GM21717 (cell line): Measurements from ENCODE around the gene ADAMTS8.

ENCODE experiments used
- ATAC-seq: cut with Tn5 transposase; IDR thresholded peaks from one replicate; pipeline ENCODE4 v1.9.1; 2021; ENCODE audit warnings: mild to moderate bottlenecking, moderate library complexity; ENCODE audit not compliant: unreplicated experiment

Gene ADAMTS8

GRCh38 chr11:130421199-130421585 lies 7.2 kb downstream of the ADAMTS8 start:
- ATAC-seq, result no peak

- ATAC-seq, result no peak
Measured at GRCh38 chr11:130420478-130421198, 7.8 kb downstream of the ADAMTS8 start.

- ATAC-seq, result no peak
Measured at GRCh38 chr11:130418756-130419155, 9.7 kb downstream of the ADAMTS8 start.

GRCh38 chr11:130418210-130418609 lies 10.2 kb downstream of the ADAMTS8 start:
- no peak for ATAC-seq

GRCh38 chr11:130416906-130417305 lies 11.5 kb downstream of the ADAMTS8 start:
- ATAC-seq, result no peak

GRCh38 chr11:130416530-130416882 lies 11.9 kb downstream of the ADAMTS8 start:
- ATAC-seq, result no peak

GRCh38 chr11:130415731-130416529 lies 12.5 kb downstream of the ADAMTS8 start:
- ATAC-seq, result no peak

- no peak for ATAC-seq
Measured at GRCh38 chr11:130414107-130415080, 14.0 kb downstream of the ADAMTS8 start.

- no peak for ATAC-seq
Measured at GRCh38 chr11:130413405-130414106, 14.9 kb downstream of the ADAMTS8 start.

- ATAC-seq, result no peak
Measured at GRCh38 chr11:130411223-130411622, 17.2 kb downstream of the ADAMTS8 start.

GRCh38 chr11:130409594-130410388 lies 18.6 kb downstream of the ADAMTS8 start:
- no peak for ATAC-seq

- ATAC-seq, result no peak
Measured at GRCh38 chr11:130408901-130409300, 19.5 kb downstream of the ADAMTS8 start.

GRCh38 chr11:130408401-130408890 lies 20.0 kb downstream of the ADAMTS8 start:
- no peak for ATAC-seq

GRCh38 chr11:130407978-130408377 lies 20.4 kb downstream of the ADAMTS8 start:
- no peak for ATAC-seq

- ATAC-seq, result no peak
Measured at GRCh38 chr11:130405428-130405827, 23.0 kb downstream of the ADAMTS8 start.

- ATAC-seq, result no peak
Measured at GRCh38 chr11:130404727-130405126, 23.7 kb downstream of the ADAMTS8 start.

GRCh38 chr11:130403967-130404366 lies 24.4 kb downstream of the ADAMTS8 start:
- ATAC-seq, result no peak

- no peak for ATAC-seq
Measured at GRCh38 chr11:130403271-130403804, 25.1 kb downstream of the ADAMTS8 start.

GRCh38 chr11:130402570-130402969 lies 25.8 kb downstream of the ADAMTS8 start:
- ATAC-seq, result no peak
